ENCODE data around the gene KCNJ6. TPM values are rescaled to one million over a fixed set of nuclear protein-coding genes. Genes with fewer than 3 reads are reported as not detected.

The KCNJ6 gene
- total RNA-seq, 1 experiment from 2014 or later, result not detected

DNA sequence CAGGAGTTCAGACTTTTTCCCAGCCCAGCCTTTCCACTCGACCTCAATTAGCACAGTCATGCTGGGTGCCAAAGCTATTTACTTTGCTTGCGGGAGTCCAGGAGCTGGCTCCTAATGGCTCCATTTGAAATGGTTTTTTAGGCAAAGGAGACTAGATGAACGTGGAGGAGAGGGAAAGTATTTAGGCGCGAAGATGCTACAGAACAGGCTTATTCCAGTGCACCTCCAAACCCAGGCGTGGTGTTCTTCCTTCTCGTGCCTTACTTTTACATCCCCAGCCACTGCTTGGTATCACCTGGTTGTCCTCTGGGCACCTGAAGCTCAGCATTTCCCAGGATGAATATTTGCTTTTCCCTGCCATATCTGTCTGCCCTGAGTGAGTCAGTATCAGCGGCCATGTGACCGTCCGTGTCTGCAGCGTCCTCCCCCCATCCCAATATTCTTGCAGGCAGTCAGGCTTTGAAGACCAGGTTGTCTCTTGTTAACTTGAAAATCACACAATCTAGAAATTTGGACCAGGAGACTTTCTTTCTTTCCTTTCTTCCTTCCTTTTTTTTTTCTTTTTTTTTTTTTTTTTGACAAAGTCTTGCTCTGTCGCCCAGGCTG lies 351.2 kb downstream of the KCNJ6 start:
- peak overlapping the region; percentile 98 for H3K27ac Mint-ChIP-seq (ENCODE audit: unreplicated experiment)
- H3K36me3 ChIP-seq (ENCODE audit: control insufficient read depth, insufficient read depth, low read length), result no peaks in the 10 kb centered on the region
- ChIA-PET CTCF (interaction anchor here (0.6 to 1.6 kb wide), 3 partner anchors 78 to 586 kb away, joined by 3 to 7 read pairs (median 5); no protein-coding TSS in a partner anchor), POLR2A (interaction anchor here (1.0 to 2.1 kb wide), 5 partner anchors 10 to 298 kb away, joined by 4 to 23 read pairs (median 9); partner anchors contain the start of gene VPS26C)
- no peaks in the 10 kb centered on the region for H3K27me3 ChIP-seq (replicated peaks; ENCODE audit: control insufficient read depth, insufficient read depth, low read length)
- H3K36me3 Mint-ChIP-seq (ENCODE audit: insufficient read depth, unreplicated experiment), result peaks cover 23% of the 10 kb centered on the region
- peak overlapping the region; percentile 88 for H3K4me3 Mint-ChIP-seq (ENCODE audit: unreplicated experiment)
- no peaks in the 10 kb centered on the region for H3K9me3 Mint-ChIP-seq (ENCODE audit: unreplicated experiment)
- peaks cover 10% of the 10 kb centered on the region for H3K4me1 ChIP-seq
- intact Hi-C loops (cut with micrococcal nuclease; ENCODE audit: unreplicated experiment), result loop anchor here (1.0 to 10.0 kb wide), 4 partner anchors 18 to 340 kb away; no protein-coding TSS in a partner anchor
- TSS peak; percentile 90 for BruUV-seq (replicated peaks)
- no peaks in the 10 kb centered on the region for H3K9me3 ChIP-seq
- TF ChIP-seq, protein P1, sequence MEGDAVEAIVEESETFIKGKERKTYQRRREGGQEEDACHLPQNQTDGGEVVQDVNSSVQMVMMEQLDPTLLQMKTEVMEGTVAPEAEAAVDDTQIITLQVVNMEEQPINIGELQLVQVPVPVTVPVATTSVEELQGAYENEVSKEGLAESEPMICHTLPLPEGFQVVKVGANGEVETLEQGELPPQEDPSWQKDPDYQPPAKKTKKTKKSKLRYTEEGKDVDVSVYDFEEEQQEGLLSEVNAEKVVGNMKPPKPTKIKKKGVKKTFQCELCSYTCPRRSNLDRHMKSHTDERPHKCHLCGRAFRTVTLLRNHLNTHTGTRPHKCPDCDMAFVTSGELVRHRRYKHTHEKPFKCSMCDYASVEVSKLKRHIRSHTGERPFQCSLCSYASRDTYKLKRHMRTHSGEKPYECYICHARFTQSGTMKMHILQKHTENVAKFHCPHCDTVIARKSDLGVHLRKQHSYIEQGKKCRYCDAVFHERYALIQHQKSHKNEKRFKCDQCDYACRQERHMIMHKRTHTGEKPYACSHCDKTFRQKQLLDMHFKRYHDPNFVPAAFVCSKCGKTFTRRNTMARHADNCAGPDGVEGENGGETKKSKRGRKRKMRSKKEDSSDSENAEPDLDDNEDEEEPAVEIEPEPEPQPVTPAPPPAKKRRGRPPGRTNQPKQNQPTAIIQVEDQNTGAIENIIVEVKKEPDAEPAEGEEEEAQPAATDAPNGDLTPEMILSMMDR (IDR thresholded peaks at IDR 0.05; ENCODE audit: insufficient read depth in 1 of 2, low read depth in 1 of 2, low read length in 1 of 2, severe bottlenecking in 1 of 2, unreplicated experiment in 1 of 2), result no peak
- H3K4me1 Mint-ChIP-seq (ENCODE audit: low read depth, unreplicated experiment), result peaks cover 16% of the 10 kb centered on the region
- peak overlapping the region; percentile 81 for H3K4me3 ChIP-seq (ENCODE audit: low read depth, low read length)
- DNase-seq, result peak; percentile 44 to 47
- no peaks in the 10 kb centered on the region for H3K27me3 Mint-ChIP-seq (ENCODE audit: insufficient read depth, unreplicated experiment)

- TF ChIP-seq, protein P1 (IDR thresholded peaks at IDR 0.05; ENCODE audit: insufficient read depth in 1 of 2, low read depth in 1 of 2, low read length in 1 of 2, severe bottlenecking in 1 of 2, unreplicated experiment in 1 of 2), result no peak
- BruUV-seq (replicated peaks), result no TSS peak
- Mint-ChIP-seq H3K9me3 (ENCODE audit: unreplicated experiment) (no peaks in the 10 kb centered on the region), H3K4me1 (ENCODE audit: low read depth, unreplicated experiment) (peaks cover 16% of the 10 kb centered on the region), H3K4me3 (ENCODE audit: unreplicated experiment) (peak overlapping the region; percentile 88), H3K27ac (ENCODE audit: unreplicated experiment) (peak overlapping the region; percentile 98), H3K36me3 (ENCODE audit: insufficient read depth, unreplicated experiment) (peaks cover 23% of the 10 kb centered on the region), H3K27me3 (ENCODE audit: insufficient read depth, unreplicated experiment) (no peaks in the 10 kb centered on the region)
- intact Hi-C loops (cut with micrococcal nuclease; ENCODE audit: unreplicated experiment), result loop anchor here (1.0 to 10.0 kb wide), 4 partner anchors 18 to 340 kb away; no protein-coding TSS in a partner anchor
- Histone ChIP-seq H3K4me3 (ENCODE audit: low read depth, low read length) (peak overlapping the region; percentile 81), H3K36me3 (ENCODE audit: control insufficient read depth, insufficient read depth, low read length) (no peaks in the 10 kb centered on the region), H3K27me3 (replicated peaks; ENCODE audit: control insufficient read depth, insufficient read depth, low read length) (no peaks in the 10 kb centered on the region), H3K9me3 (no peaks in the 10 kb centered on the region), H3K4me1 (peaks cover 10% of the 10 kb centered on the region)
- peak; percentile 74 to 82 for DNase-seq
- ChIA-PET POLR2A (interaction anchor here (0.6 to 2.1 kb wide), 11 partner anchors 9 to 1012 kb away, joined by 3 to 23 read pairs (median 4); partner anchors contain the start of gene VPS26C), CTCF (interaction anchor here (0.6 to 1.6 kb wide), 8 partner anchors 9 to 585 kb away, joined by 3 to 7 read pairs (median 4); no protein-coding TSS in a partner anchor)
Measured at GRCh38 chr21:37564341-37564923, 351.8 kb downstream of the KCNJ6 start.

GRCh38 chr21:37563641-37564340 lies 352.5 kb downstream of the KCNJ6 start:
- TF ChIP-seq, protein P1 (IDR thresholded peaks at IDR 0.05; ENCODE audit: insufficient read depth in 1 of 2, low read depth in 1 of 2, low read length in 1 of 2, severe bottlenecking in 1 of 2, unreplicated experiment in 1 of 2), result peak in 1 of 2 experiments; percentile 23
- H3K36me3 Mint-ChIP-seq (ENCODE audit: insufficient read depth, unreplicated experiment), result peaks cover 23% of the 10 kb centered on the region
- H3K4me3 Mint-ChIP-seq (ENCODE audit: unreplicated experiment), result peak overlapping the region; percentile 88
- peaks cover 16% of the 10 kb centered on the region for H3K4me1 Mint-ChIP-seq (ENCODE audit: low read depth, unreplicated experiment)
- no peaks in the 10 kb centered on the region for H3K27me3 Mint-ChIP-seq (ENCODE audit: insufficient read depth, unreplicated experiment)
- H3K9me3 Mint-ChIP-seq (ENCODE audit: unreplicated experiment), result no peaks in the 10 kb centered on the region
- Histone ChIP-seq H3K9me3 (no peaks in the 10 kb centered on the region), H3K36me3 (ENCODE audit: control insufficient read depth, insufficient read depth, low read length) (no peaks in the 10 kb centered on the region), H3K27me3 (replicated peaks; ENCODE audit: control insufficient read depth, insufficient read depth, low read length) (no peaks in the 10 kb centered on the region), H3K4me3 (ENCODE audit: low read depth, low read length) (peak overlapping the region; percentile 81), H3K4me1 (peaks cover 10% of the 10 kb centered on the region)
- BruUV-seq (replicated peaks), result no TSS peak
- intact Hi-C loops (cut with micrococcal nuclease; ENCODE audit: unreplicated experiment), result loop anchor here (1.0 to 10.0 kb wide), 4 partner anchors 19 to 339 kb away; no protein-coding TSS in a partner anchor
- DNase-seq, result peak; percentile 92 to 93
- ChIA-PET POLR2A (interaction anchor here (0.5 to 2.1 kb wide), 13 partner anchors 8 to 1535 kb away, joined by 3 to 23 read pairs (median 3); partner anchors contain the start of gene VPS26C), CTCF (interaction anchor here (0.7 to 1.6 kb wide), 7 partner anchors 8 to 343 kb away, joined by 3 to 7 read pairs (median 4); no protein-coding TSS in a partner anchor)
- peak overlapping the region; percentile 98 for H3K27ac Mint-ChIP-seq (ENCODE audit: unreplicated experiment)

Measured in Caco-2 (cell line).